ENCODE results near the gene NREP.

NREP gene

GRCh38 chr5:111756581-111757354, at the start of gene NREP:
Gene NREP, minus strand, starts transcription at chr5:111757194. Its CDS starts 1,422 bp downstream, at chr5:111755772.
- Histone ChIP-seq H3K9me3 (ENCODE audit: control insufficient read depth, low read length) (no peaks in the 10 kb centered on the region), H3K4me3 (ENCODE audit: low read length) (peak within 1 kb of the TSS; percentile 52), H3K36me3 (ENCODE audit: control insufficient read depth, insufficient read depth, low read length) (no peaks in the 10 kb centered on the region), H3K27me3 (ENCODE audit: control insufficient read depth, insufficient read depth, low read length) (no peaks in the 10 kb centered on the region), H3K4me1 (ENCODE audit: control insufficient read depth, insufficient read depth, low read length) (peaks cover 8% of the 10 kb centered on the region), H3K9ac (ENCODE audit: low read length) (peak within 1 kb of the TSS; percentile 85)

- no peaks in the 10 kb centered on the region for H3K36me3 ChIP-seq (ENCODE audit: control insufficient read depth, insufficient read depth, low read length)
- no peak overlapping the region for H3K4me3 ChIP-seq (ENCODE audit: low read length)
- H3K4me1 ChIP-seq (ENCODE audit: control insufficient read depth, insufficient read depth, low read length): peaks cover 14% of the 10 kb centered on the region
- no peaks in the 10 kb centered on the region for H3K27me3 ChIP-seq (ENCODE audit: control insufficient read depth, insufficient read depth, low read length)
- H3K9ac ChIP-seq (ENCODE audit: low read length): no peak overlapping the region
- no peaks in the 10 kb centered on the region for H3K9me3 ChIP-seq (ENCODE audit: control insufficient read depth, low read length)
These were observed 49.8 kb upstream of the NREP start for GRCh38 chr5:111806753-111807152.

- Histone ChIP-seq H3K27me3 (ENCODE audit: control insufficient read depth, insufficient read depth, low read length) (no peaks in the 10 kb centered on the region), H3K4me1 (ENCODE audit: control insufficient read depth, insufficient read depth, low read length) (peaks cover 14% of the 10 kb centered on the region), H3K36me3 (ENCODE audit: control insufficient read depth, insufficient read depth, low read length) (no peaks in the 10 kb centered on the region), H3K9ac (ENCODE audit: low read length) (no peak overlapping the region), H3K9me3 (ENCODE audit: control insufficient read depth, low read length) (no peaks in the 10 kb centered on the region), H3K4me3 (ENCODE audit: low read length) (no peak overlapping the region)
These were observed 49.2 kb upstream of the NREP start for GRCh38 chr5:111806156-111806555.

GRCh38 chr5:111805071-111805470, 48.1 kb upstream of the NREP start:
- Histone ChIP-seq H3K4me1 (ENCODE audit: control insufficient read depth, insufficient read depth, low read length) (peaks cover 10% of the 10 kb centered on the region), H3K9ac (ENCODE audit: low read length) (no peak overlapping the region), H3K4me3 (ENCODE audit: low read length) (no peak overlapping the region), H3K36me3 (ENCODE audit: control insufficient read depth, insufficient read depth, low read length) (no peaks in the 10 kb centered on the region), H3K27me3 (ENCODE audit: control insufficient read depth, insufficient read depth, low read length) (no peaks in the 10 kb centered on the region), H3K9me3 (ENCODE audit: control insufficient read depth, low read length) (no peaks in the 10 kb centered on the region)

GRCh38 chr5:111800351-111800750, 43.4 kb upstream of the NREP start:
- Histone ChIP-seq H3K4me3 (ENCODE audit: low read length) (no peak overlapping the region), H3K4me1 (ENCODE audit: control insufficient read depth, insufficient read depth, low read length) (no peaks in the 10 kb centered on the region), H3K27me3 (ENCODE audit: control insufficient read depth, insufficient read depth, low read length) (no peaks in the 10 kb centered on the region), H3K9me3 (ENCODE audit: control insufficient read depth, low read length) (no peaks in the 10 kb centered on the region), H3K9ac (ENCODE audit: low read length) (no peak overlapping the region), H3K36me3 (ENCODE audit: control insufficient read depth, insufficient read depth, low read length) (no peaks in the 10 kb centered on the region)

- Histone ChIP-seq H3K27me3 (ENCODE audit: control insufficient read depth, insufficient read depth, low read length) (no peaks in the 10 kb centered on the region), H3K9ac (ENCODE audit: low read length) (no peak overlapping the region), H3K36me3 (ENCODE audit: control insufficient read depth, insufficient read depth, low read length) (no peaks in the 10 kb centered on the region), H3K4me1 (ENCODE audit: control insufficient read depth, insufficient read depth, low read length) (no peaks in the 10 kb centered on the region), H3K4me3 (ENCODE audit: low read length) (no peak overlapping the region), H3K9me3 (ENCODE audit: control insufficient read depth, low read length) (no peaks in the 10 kb centered on the region)
These were observed 38.1 kb upstream of the NREP start for GRCh38 chr5:111795142-111795541.

GRCh38 chr5:111792471-111793058, 35.6 kb upstream of the NREP start:
- Histone ChIP-seq H3K9me3 (ENCODE audit: control insufficient read depth, low read length) (no peaks in the 10 kb centered on the region), H3K9ac (ENCODE audit: low read length) (no peak overlapping the region), H3K27me3 (ENCODE audit: control insufficient read depth, insufficient read depth, low read length) (no peaks in the 10 kb centered on the region), H3K4me3 (ENCODE audit: low read length) (no peak overlapping the region), H3K4me1 (ENCODE audit: control insufficient read depth, insufficient read depth, low read length) (no peaks in the 10 kb centered on the region), H3K36me3 (ENCODE audit: control insufficient read depth, insufficient read depth, low read length) (no peaks in the 10 kb centered on the region)

- Histone ChIP-seq H3K9ac (ENCODE audit: low read length) (no peak overlapping the region), H3K27me3 (ENCODE audit: control insufficient read depth, insufficient read depth, low read length) (no peaks in the 10 kb centered on the region), H3K4me3 (ENCODE audit: low read length) (no peak overlapping the region), H3K4me1 (ENCODE audit: control insufficient read depth, insufficient read depth, low read length) (no peaks in the 10 kb centered on the region), H3K36me3 (ENCODE audit: control insufficient read depth, insufficient read depth, low read length) (no peaks in the 10 kb centered on the region), H3K9me3 (ENCODE audit: control insufficient read depth, low read length) (no peaks in the 10 kb centered on the region)
These were observed 33.3 kb upstream of the NREP start for GRCh38 chr5:111790295-111790694.

- H3K9ac ChIP-seq (ENCODE audit: low read length): no peak overlapping the region
- no peaks in the 10 kb centered on the region for H3K27me3 ChIP-seq (ENCODE audit: control insufficient read depth, insufficient read depth, low read length)
- no peaks in the 10 kb centered on the region for H3K9me3 ChIP-seq (ENCODE audit: control insufficient read depth, low read length)
- no peaks in the 10 kb centered on the region for H3K36me3 ChIP-seq (ENCODE audit: control insufficient read depth, insufficient read depth, low read length)
- no peak overlapping the region for H3K4me3 ChIP-seq (ENCODE audit: low read length)
- peaks cover 2% of the 10 kb centered on the region for H3K4me1 ChIP-seq (ENCODE audit: control insufficient read depth, insufficient read depth, low read length)
These were observed 30.0 kb upstream of the NREP start for GRCh38 chr5:111787006-111787405.

- H3K36me3 ChIP-seq (ENCODE audit: control insufficient read depth, insufficient read depth, low read length): no peaks in the 10 kb centered on the region
- H3K9ac ChIP-seq (ENCODE audit: low read length): no peak overlapping the region
- H3K27me3 ChIP-seq (ENCODE audit: control insufficient read depth, insufficient read depth, low read length): no peaks in the 10 kb centered on the region
- no peak overlapping the region for H3K4me3 ChIP-seq (ENCODE audit: low read length)
- peaks cover 10% of the 10 kb centered on the region for H3K4me1 ChIP-seq (ENCODE audit: control insufficient read depth, insufficient read depth, low read length)
- no peaks in the 10 kb centered on the region for H3K9me3 ChIP-seq (ENCODE audit: control insufficient read depth, low read length)
These were observed 27.6 kb upstream of the NREP start for GRCh38 chr5:111784491-111785181.

- H3K36me3 ChIP-seq (ENCODE audit: control insufficient read depth, insufficient read depth, low read length): no peaks in the 10 kb centered on the region
These were observed 26.5 kb upstream of the NREP start for GRCh38 chr5:111783537-111783936.

GRCh38 chr5:111782216-111782615, 25.2 kb upstream of the NREP start:
- H3K9me3 ChIP-seq (ENCODE audit: control insufficient read depth, low read length): no peaks in the 10 kb centered on the region
- H3K36me3 ChIP-seq (ENCODE audit: control insufficient read depth, insufficient read depth, low read length): no peaks in the 10 kb centered on the region
- H3K4me1 ChIP-seq (ENCODE audit: control insufficient read depth, insufficient read depth, low read length): peaks cover 10% of the 10 kb centered on the region
- no peaks in the 10 kb centered on the region for H3K27me3 ChIP-seq (ENCODE audit: control insufficient read depth, insufficient read depth, low read length)
- H3K9ac ChIP-seq (ENCODE audit: low read length): no peak overlapping the region
- no peak overlapping the region for H3K4me3 ChIP-seq (ENCODE audit: low read length)

More at GRCh38 chr5:111783537-111783936, 26.5 kb upstream of the NREP start:
- no peaks in the 10 kb centered on the region for H3K9me3 ChIP-seq (ENCODE audit: control insufficient read depth, low read length)
- no peak overlapping the region for H3K9ac ChIP-seq (ENCODE audit: low read length)
- H3K4me3 ChIP-seq (ENCODE audit: low read length): no peak overlapping the region
- no peaks in the 10 kb centered on the region for H3K27me3 ChIP-seq (ENCODE audit: control insufficient read depth, insufficient read depth, low read length)
- H3K4me1 ChIP-seq (ENCODE audit: control insufficient read depth, insufficient read depth, low read length): peaks cover 10% of the 10 kb centered on the region
